ENCODE results near the gene SREBF1. TPM values are rescaled to one million over a fixed set of nuclear protein-coding genes. Genes with fewer than 3 reads are reported as not detected.

The SREBF1 gene
- total RNA-seq, 1 donor: 92.0 TPM

DNA sequence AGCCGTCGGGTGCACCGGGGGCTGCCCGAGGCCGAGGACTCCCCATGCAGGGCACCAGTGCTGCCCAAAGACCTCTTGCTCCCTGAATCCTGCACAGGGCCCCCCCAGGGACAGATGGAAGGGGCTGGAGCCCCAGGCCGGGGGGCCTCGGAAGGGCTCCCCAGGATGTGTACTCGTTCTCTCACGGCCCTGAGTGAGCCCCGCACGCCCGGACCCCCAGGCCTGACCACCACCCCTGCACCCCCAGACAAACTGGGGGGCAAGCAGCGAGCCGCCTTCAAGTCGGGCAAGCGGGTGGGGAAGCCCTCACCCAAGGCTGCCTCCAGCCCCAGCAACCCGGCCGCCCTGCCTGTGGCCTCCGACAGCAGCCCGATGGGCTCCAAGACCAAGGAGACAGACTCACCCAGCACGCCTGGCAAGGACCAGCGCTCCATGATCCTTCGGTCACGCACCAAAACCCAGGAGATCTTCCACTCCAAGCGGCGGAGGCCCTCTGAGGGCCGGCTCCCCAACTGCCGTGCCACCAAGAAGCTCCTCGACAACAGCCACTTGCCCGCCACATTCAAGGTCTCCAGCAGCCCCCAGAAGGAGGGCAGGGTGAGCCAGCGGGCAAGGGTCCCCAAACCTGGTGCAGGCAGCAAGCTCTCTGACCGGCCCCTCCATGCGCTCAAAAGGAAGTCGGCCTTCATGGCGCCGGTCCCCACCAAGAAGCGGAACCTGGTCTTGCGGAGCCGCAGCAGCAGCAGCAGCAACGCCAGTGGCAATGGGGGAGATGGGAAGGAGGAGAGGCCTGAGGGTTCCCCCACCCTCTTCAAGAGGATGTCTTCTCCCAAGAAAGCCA is 40.6 kb downstream of the SREBF1 start:
- H3K4me3 ChIP-seq (ENCODE audit: low read depth, low read length): no peak overlapping the region
- TF ChIP-seq, protein P1, sequence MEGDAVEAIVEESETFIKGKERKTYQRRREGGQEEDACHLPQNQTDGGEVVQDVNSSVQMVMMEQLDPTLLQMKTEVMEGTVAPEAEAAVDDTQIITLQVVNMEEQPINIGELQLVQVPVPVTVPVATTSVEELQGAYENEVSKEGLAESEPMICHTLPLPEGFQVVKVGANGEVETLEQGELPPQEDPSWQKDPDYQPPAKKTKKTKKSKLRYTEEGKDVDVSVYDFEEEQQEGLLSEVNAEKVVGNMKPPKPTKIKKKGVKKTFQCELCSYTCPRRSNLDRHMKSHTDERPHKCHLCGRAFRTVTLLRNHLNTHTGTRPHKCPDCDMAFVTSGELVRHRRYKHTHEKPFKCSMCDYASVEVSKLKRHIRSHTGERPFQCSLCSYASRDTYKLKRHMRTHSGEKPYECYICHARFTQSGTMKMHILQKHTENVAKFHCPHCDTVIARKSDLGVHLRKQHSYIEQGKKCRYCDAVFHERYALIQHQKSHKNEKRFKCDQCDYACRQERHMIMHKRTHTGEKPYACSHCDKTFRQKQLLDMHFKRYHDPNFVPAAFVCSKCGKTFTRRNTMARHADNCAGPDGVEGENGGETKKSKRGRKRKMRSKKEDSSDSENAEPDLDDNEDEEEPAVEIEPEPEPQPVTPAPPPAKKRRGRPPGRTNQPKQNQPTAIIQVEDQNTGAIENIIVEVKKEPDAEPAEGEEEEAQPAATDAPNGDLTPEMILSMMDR (IDR thresholded peaks at IDR 0.05; ENCODE audit: insufficient read depth, low read depth, low read length): no peak
- no peak for DNase-seq (ENCODE audit: low read depth)

DNA sequence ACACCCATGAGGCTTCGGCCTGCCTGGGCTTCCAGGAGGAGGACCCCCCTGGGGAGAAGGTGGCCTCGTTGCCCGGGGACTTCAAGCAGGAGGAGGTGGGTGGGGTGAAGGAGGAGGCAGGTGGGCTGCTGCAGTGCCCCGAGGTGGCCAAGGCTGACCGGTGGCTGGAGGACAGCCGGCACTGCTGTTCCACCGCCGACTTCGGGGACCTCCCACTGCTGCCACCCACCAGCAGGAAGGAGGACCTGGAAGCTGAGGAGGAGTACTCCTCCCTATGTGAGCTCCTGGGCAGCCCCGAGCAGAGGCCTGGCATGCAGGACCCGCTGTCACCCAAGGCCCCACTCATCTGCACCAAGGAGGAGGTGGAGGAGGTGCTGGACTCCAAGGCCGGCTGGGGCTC is 41.5 kb downstream of the SREBF1 start:
- no peak overlapping the region for H3K4me3 ChIP-seq (ENCODE audit: low read depth, low read length)
- no peak for DNase-seq (ENCODE audit: low read depth)
- TF ChIP-seq, protein P1 (IDR thresholded peaks at IDR 0.05; ENCODE audit: insufficient read depth, low read depth, low read length): no peak

DNA sequence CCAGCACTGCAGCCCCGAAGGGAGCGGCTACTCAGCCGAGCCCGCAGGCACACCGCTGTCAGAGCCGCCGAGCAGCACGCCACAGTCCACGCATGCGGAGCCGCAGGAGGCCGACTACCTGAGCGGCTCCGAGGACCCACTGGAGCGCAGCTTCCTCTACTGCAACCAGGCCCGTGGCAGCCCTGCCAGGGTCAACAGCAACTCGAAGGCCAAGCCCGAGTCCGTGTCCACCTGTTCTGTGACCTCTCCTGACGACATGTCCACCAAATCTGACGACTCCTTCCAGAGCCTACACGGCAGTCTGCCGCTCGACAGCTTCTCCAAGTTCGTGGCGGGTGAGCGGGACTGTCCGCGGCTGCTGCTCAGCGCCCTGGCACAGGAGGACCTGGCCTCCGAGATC is 42.4 kb downstream of the SREBF1 start:
- H3K4me3 ChIP-seq (ENCODE audit: low read depth, low read length): no peak overlapping the region
- DNase-seq (ENCODE audit: low read depth): no peak
- TF ChIP-seq, protein P1 (IDR thresholded peaks at IDR 0.05; ENCODE audit: insufficient read depth, low read depth, low read length): no peak

DNA sequence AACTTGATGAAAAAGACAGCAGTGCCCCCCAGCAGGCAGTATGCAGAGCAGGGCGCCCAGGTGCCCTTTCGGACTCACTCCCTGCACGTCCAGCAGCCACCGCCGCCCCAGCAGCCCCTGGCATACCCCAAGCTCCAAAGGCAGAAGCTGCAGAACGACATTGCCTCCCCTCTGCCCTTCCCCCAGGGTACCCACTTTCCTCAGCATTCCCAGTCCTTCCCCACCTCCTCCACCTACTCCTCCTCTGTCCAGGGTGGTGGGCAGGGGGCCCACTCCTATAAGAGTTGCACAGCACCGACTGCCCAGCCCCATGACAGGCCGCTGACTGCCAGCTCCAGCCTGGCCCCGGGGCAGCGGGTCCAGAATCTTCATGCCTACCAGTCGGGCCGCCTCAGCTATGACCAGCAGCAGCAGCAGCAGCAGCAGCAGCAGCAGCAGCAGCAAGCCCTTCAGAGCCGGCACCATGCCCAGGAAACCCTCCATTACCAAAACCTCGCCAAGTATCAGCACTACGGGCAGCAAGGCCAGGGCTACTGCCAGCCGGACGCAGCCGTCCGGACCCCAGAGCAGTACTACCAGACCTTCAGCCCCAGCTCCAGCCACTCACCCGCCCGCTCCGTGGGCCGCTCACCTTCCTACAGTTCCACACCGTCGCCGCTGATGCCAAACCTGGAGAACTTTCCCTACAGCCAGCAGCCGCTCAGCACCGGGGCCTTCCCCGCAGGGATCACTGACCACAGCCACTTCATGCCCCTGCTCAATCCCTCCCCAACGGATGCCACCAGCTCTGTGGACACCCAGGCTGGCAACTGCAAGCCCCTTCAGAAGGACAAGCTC is 43.2 kb downstream of the SREBF1 start:
- TF ChIP-seq, protein P1 (IDR thresholded peaks at IDR 0.05; ENCODE audit: insufficient read depth, low read depth, low read length): no peak
- DNase-seq (ENCODE audit: low read depth): no peak
- H3K4me3 ChIP-seq (ENCODE audit: low read depth, low read length): no peak overlapping the region

DNA sequence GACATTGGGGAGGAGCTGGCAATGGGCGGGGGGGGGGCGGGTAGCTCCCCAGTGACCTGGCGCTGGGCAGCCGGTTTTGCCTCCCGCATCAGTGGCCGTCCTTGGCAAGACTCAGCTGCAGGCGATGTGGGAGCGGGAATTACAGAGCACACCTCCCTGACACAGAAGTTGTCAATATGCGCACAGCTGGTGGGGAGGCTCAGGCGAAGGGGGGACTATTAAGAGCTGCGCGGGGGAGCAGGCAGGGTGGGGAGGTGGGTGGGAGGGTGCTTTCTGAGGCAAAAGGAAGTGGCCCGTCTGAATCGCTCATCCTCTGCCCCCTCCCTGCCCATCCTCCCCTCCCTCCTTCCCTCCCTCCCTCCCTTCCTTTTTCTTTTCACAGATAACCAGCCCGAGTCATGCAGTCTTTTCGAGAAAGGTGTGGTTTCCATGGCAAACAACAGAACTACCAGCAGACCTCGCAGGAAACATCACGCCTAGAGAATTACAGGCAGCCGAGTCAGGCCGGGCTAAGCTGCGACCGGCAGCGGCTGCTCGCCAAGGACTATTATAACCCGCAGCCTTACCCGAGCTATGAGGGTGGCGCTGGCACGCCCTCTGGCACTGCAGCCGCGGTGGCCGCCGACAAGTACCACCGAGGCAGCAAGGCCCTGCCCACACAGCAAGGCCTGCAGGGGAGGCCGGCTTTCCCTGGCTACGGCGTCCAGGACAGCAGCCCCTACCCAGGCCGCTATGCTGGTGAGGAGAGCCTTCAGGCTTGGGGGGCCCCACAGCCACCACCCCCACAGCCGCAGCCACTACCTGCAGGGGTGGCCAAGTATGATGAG is 44.0 kb downstream of the SREBF1 start:
- peak; percentile 83 for DNase-seq (ENCODE audit: low read depth)
- TF ChIP-seq, protein P1 (IDR thresholded peaks at IDR 0.05; ENCODE audit: insufficient read depth, low read depth, low read length): no peak
- H3K4me3 ChIP-seq (ENCODE audit: low read depth, low read length): no peak overlapping the region

DNA sequence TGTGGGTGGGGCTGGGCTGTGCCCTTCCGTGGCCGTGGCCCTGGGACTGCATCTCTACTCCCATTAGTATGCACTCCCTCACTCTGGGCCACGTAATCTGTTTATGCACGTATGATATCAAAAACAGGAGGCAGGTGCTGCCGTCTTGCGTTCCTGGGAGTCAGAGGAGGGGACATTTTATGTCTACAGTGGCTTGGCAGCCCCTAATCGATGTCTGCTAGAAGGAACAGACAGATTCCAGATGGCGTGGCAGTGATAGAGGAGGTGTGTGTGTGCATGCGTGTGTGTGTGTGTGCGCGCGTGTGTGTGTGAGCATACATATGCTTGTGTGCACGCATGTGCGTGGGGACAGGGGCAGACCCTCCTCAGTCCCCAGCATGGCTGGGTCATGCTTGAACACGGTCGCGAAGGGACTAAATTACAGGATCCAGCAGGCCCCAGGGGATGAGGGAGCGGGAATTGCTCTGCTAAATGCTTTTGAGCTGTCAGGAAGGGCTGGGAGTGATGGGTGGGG is 44.7 kb downstream of the SREBF1 start:
- no peak overlapping the region for H3K4me3 ChIP-seq (ENCODE audit: low read depth, low read length)
- TF ChIP-seq, protein P1 (IDR thresholded peaks at IDR 0.05; ENCODE audit: insufficient read depth, low read depth, low read length): no peak
- DNase-seq (ENCODE audit: low read depth): no peak

Data from fibroblast of villous mesenchyme (primary cell).